BLaER1 (cell line): ENCODE measurements around the gene HOTAIR.

Experiments
- H3K27ac ChIP-seq: shearing (Covaris generic); formaldehyde crosslinking; 2 replicates; pipeline ENCODE4 v1.8.1; 2022
- H3K27me3 ChIP-seq: shearing (Covaris generic); formaldehyde crosslinking; 2 replicates; pipeline ENCODE4 v1.8.1; 2022
- H3K36me3 ChIP-seq: shearing (Covaris generic); formaldehyde crosslinking; 2 replicates; pipeline ENCODE4 v1.8.1; 2022
- H3K4me1 ChIP-seq: shearing (Covaris generic); formaldehyde crosslinking; 2 replicates; pipeline ENCODE4 v1.8.1; 2022
- H3K4me2 ChIP-seq: shearing (Covaris generic); formaldehyde crosslinking; 2 replicates; pipeline ENCODE4 v1.8.1; 2022
- H3K4me3 ChIP-seq: shearing (Covaris generic); formaldehyde crosslinking; 2 replicates; pipeline ENCODE4 v1.8.1; 2022
- H3K9ac ChIP-seq: shearing (Covaris generic); formaldehyde crosslinking; 2 replicates; pipeline ENCODE4 v1.8.1; 2022
- H3K9me3 ChIP-seq: shearing (Covaris generic); formaldehyde crosslinking; 2 replicates; pipeline ENCODE4 v1.8.1; 2022
- H4K20me1 ChIP-seq: shearing (Covaris generic); formaldehyde crosslinking; 2 replicates; pipeline ENCODE4 v1.8.1; 2022
- Cebpa-rat ChIP-seq: shearing (Covaris generic); IDR thresholded peaks from 2 replicates; pipeline ENCODE4 v1.8.1; 2022

The HOTAIR gene

DNA sequence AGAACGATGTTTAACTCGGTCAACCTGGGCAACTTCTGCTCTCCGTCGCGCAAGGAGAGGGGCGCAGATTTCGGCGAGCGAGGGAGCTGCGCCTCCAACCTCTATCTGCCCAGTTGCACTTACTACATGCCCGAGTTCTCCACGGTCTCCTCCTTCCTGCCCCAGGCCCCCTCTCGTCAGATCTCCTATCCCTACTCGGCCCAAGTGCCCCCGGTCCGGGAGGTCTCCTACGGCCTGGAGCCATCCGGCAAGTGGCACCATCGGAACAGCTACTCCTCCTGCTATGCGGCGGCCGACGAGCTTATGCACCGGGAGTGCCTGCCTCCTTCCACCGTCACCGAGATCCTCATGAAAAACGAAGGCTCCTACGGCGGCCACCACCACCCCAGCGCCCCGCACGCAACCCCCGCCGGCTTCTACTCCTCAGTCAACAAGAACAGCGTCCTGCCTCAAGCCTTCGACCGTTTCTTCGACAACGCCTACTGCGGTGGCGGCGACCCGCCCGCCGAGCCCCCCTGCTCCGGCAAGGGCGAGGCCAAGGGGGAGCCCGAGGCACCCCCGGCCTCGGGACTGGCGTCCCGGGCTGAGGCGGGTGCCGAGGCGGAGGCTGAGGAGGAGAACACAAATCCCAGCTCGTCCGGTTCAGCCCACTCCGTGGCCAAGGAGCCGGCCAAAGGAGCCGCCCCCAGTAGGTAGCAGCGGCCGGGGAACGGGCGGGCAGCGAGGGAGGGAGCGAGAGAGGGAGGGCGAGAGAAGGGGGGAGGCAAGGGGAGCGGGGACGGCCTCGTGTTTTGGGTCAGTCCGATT lies 1.3 kb downstream of the HOTAIR start:
- TF ChIP-seq Cebpa-rat: no peak
- peaks cover 100% of the 10 kb centered on the region for H3K27me3 ChIP-seq
- H3K4me3 ChIP-seq: no peak overlapping the region
- no peak overlapping the region for H3K9ac ChIP-seq
- H3K4me1 ChIP-seq: no peaks in the 10 kb centered on the region
- no peak overlapping the region for H3K27ac ChIP-seq
- H4K20me1 ChIP-seq: peaks cover 94% of the 10 kb centered on the region
- H3K4me2 ChIP-seq: no peak overlapping the region
- H3K9me3 ChIP-seq: peaks cover 33% of the 10 kb centered on the region
- H3K36me3 ChIP-seq: no peaks in the 10 kb centered on the region

DNA sequence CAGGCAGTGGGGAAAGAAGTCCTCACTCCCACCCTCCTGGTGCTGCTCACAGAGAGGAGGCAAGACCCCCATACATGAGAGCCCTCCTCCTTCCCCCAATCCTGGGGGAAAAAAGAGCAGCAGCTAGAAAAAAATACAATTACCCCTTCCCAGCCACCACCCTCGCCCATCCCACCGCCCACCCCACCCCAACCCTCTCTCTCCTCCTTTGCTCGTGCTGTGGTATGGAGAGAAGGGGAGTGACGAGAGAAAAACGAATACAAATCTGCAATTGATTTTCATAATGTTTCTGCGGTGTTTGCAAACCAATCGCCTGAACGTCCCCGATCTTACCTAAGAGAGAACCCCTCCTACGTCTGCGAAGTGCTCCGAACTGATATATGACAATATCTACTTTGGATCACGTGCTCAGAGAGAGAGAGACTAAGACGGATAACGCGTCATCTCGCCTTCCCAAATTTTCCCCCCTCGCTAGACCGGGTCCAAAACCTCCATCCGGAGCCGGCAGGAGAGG lies 2.0 kb downstream of the HOTAIR start, which contains the start of gene HOXC11:
Gene HOXC11, plus strand, starts transcription at position 405 of the 514 bp plus-strand sequence. CDS start 116 bp downstream, outside the sequence.
- no peaks in the 10 kb centered on the region for H3K36me3 ChIP-seq
- no peak for TF ChIP-seq Cebpa-rat
- peaks cover 100% of the 10 kb centered on the region for H3K27me3 ChIP-seq
- H3K4me3 ChIP-seq: no peak within 1 kb of the TSS
- no peak within 1 kb of the TSS for H3K4me2 ChIP-seq
- H3K4me1 ChIP-seq: no peaks in the 10 kb centered on the region
- no peak within 1 kb of the TSS for H3K9ac ChIP-seq
- H3K27ac ChIP-seq: no peak within 1 kb of the TSS
- peaks cover 96% of the 10 kb centered on the region for H4K20me1 ChIP-seq
- H3K9me3 ChIP-seq: peaks cover 33% of the 10 kb centered on the region

DNA sequence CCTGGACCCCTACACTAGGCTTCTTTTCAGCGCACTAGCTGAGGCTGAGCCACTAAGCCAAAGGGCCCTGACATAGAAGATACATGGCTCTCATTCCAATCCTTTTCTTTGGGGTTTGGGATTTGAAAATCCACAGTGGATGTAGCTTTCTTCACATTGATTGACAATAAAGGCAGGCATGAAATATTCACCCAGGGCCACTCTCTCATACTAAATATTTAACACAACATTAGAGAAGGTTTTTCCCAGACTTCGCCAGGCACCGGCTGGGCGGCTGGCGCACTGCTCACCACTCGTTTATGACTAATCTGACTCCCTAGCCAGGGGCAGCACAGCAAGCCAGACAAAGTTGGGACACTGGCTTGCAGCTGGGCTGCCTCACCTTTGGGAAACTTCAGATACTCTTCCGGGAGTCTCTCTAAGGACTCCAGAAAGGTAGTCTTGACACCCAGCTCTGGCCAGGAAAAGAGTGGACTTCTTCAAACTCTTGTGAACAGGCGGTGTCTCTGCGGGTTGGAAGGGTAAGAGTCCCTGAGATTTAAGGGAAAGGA lies 2.5 kb downstream of the HOTAIR start:
- Histone ChIP-seq H3K9ac (no peak overlapping the region), H3K4me3 (no peak overlapping the region), H3K9me3 (peaks cover 33% of the 10 kb centered on the region), H3K27me3 (peaks cover 100% of the 10 kb centered on the region), H3K4me2 (no peak overlapping the region), H3K4me1 (no peaks in the 10 kb centered on the region), H3K36me3 (no peaks in the 10 kb centered on the region), H4K20me1 (peaks cover 97% of the 10 kb centered on the region), H3K27ac (no peak overlapping the region)
- no peak for TF ChIP-seq Cebpa-rat

DNA sequence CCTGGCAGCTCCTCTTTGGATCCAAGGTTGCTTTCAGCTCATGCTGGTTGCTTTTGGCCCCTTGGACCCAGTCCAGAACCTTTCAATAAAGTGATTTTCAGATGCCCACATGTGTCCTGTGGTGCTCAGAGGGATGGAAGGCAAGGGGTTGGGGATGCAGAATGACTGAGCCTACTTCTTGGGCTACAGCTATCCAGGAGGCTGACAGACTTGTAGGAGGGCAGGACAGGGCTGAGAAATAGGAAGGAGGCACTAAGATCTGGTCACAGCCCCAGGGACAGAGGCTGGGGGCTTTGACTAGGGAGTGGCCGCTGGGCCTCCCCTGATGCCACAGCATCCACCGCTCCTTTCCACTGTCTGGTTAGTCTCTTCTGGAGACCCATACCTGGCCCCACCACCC lies 3.1 kb downstream of the HOTAIR start:
- Histone ChIP-seq H3K27me3 (peaks cover 100% of the 10 kb centered on the region), H3K4me1 (no peaks in the 10 kb centered on the region), H3K27ac (no peak overlapping the region), H3K4me3 (no peak overlapping the region), H3K4me2 (no peak overlapping the region), H3K9ac (no peak overlapping the region), H3K9me3 (peaks cover 28% of the 10 kb centered on the region), H4K20me1 (peaks cover 97% of the 10 kb centered on the region), H3K36me3 (no peaks in the 10 kb centered on the region)
- no peak for TF ChIP-seq Cebpa-rat

DNA sequence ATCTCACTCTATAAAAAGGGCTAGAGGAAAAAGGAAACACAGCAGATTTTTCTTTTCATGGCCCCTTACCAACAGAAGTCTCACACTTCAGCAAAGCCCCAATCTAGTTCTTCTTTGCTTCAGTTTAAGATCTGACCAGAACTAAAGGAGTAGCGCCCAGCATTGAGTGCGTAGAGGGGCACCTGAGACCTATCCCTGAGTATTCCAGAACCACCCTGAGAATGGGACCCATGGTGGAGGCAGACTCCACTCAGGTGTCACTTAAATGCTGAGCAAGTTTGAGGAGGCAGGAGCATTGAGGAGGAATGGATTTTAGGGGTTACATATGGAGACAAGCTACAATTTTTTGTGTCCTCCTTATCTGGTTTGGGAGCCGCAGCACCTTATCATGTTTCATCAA lies 3.6 kb downstream of the HOTAIR start:
- H3K9ac ChIP-seq: no peak overlapping the region
- H3K27ac ChIP-seq: no peak overlapping the region
- peaks cover 97% of the 10 kb centered on the region for H4K20me1 ChIP-seq
- no peak overlapping the region for H3K4me3 ChIP-seq
- peaks cover 100% of the 10 kb centered on the region for H3K27me3 ChIP-seq
- H3K4me2 ChIP-seq: no peak overlapping the region
- H3K36me3 ChIP-seq: no peaks in the 10 kb centered on the region
- H3K9me3 ChIP-seq: peaks cover 22% of the 10 kb centered on the region
- TF ChIP-seq Cebpa-rat: no peak
- no peaks in the 10 kb centered on the region for H3K4me1 ChIP-seq

DNA sequence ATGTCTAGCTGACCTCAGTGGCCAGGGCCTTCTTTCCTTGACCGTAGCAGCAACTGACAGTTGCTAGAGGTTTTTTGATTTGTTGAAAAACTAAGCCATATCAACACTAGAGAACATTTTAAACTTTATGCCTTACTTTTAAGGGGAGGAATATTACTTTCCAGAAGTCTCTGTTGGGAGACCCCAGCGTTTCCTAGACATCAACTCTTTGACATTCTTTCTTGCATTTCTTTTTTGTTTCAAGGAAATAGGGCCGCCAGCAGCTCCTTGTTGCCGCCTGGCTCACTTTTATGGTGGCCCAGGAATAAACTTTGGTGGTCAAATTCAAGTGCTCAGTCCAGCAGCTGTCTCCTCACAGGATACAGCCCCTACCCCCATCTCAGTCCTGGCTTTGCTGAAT lies 4.3 kb downstream of the HOTAIR start:
- Histone ChIP-seq H3K36me3 (no peaks in the 10 kb centered on the region), H3K4me2 (no peak overlapping the region), H3K27ac (no peak overlapping the region), H3K9ac (no peak overlapping the region), H4K20me1 (peaks cover 97% of the 10 kb centered on the region), H3K4me3 (no peak overlapping the region), H3K27me3 (peaks cover 100% of the 10 kb centered on the region), H3K9me3 (peaks cover 17% of the 10 kb centered on the region), H3K4me1 (no peaks in the 10 kb centered on the region)
- TF ChIP-seq Cebpa-rat: no peak

DNA sequence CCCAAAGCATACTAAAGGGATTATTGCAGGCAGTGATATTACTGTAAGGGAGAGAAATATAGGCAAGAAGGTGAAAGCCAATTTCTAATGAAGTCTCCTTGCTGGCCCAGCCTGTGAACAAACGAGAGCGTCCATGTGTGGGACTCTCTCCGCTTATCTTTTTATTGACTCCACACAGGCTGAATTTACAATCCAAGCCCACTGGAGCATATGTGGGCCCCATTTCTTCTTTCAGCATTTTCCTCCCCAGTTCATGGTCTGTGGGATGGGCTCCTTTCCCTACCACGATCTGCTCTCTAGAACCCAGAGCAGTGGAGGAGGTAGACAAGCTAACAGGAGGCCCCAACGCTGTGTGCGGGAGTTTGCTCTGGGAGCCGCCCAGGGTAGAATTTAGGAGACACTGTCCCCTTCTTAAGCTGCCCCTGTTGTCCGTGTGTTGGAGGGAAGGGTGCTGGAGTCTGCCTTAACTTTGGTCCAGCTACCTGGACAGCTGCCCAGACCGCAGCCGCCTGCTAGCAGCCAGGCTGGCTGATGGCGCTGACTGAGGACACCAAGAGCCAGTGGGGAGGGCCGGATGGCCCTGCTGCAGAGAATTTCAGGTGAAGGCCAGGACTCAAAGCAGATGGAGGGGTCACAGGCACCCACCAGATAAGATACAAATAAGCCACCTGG lies 5.0 kb downstream of the HOTAIR start:
- TF ChIP-seq Cebpa-rat: no peak
- Histone ChIP-seq H4K20me1 (peaks cover 97% of the 10 kb centered on the region), H3K4me2 (no peak overlapping the region), H3K27me3 (peaks cover 100% of the 10 kb centered on the region), H3K27ac (no peak overlapping the region), H3K4me3 (no peak overlapping the region), H3K4me1 (no peaks in the 10 kb centered on the region), H3K9ac (no peak overlapping the region), H3K36me3 (no peaks in the 10 kb centered on the region), H3K9me3 (peaks cover 17% of the 10 kb centered on the region)

DNA sequence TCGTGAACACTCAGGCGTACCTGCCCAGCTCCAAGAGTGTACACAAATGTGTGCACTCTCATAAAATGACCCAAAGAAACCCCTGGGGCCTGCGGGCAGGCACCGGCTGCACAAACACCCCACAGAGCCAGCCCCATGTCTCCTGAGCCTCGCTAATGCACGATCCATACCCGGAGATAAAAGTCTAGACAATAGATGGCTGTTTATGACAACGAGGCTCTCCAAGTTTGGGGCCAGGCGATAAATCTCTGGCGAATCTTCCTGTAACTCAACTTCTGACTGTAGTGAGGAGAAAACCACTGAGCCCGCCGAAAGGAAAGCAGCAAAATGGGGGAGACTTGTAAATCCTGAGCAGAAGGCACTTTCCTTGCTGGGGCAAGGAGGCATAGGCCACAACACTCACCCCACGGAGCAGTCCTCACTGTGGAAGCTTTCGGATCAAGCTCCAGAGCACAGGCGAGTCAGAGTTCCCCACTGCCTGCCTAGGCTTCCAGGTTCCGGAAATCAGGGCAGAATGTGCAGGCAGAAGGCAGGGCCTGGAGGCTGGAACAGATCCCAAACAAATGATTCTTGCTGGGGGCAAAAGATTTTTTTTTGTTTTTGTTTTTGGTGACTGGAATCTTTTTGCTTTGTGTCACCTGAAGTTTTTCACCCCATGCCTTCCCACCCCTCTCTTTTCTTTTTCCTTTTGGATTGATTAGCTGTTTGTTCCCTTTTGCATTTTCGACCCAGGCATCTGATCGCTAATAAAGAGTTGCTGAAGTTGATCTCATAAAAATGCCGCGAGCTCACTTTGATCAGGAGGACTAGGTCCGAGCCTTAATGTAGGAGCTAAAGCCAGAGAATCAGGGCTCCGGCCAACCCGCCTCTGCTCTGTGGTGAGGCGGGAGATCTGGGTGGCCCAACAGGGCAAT lies 6.3 kb downstream of the HOTAIR start:
- Histone ChIP-seq H3K4me3 (no peak overlapping the region), H3K36me3 (no peaks in the 10 kb centered on the region), H4K20me1 (peaks cover 100% of the 10 kb centered on the region), H3K27me3 (peaks cover 100% of the 10 kb centered on the region), H3K9ac (no peak overlapping the region), H3K4me1 (no peaks in the 10 kb centered on the region), H3K9me3 (peaks cover 17% of the 10 kb centered on the region), H3K4me2 (no peak overlapping the region), H3K27ac (no peak overlapping the region)
- TF ChIP-seq Cebpa-rat: no peak

DNA sequence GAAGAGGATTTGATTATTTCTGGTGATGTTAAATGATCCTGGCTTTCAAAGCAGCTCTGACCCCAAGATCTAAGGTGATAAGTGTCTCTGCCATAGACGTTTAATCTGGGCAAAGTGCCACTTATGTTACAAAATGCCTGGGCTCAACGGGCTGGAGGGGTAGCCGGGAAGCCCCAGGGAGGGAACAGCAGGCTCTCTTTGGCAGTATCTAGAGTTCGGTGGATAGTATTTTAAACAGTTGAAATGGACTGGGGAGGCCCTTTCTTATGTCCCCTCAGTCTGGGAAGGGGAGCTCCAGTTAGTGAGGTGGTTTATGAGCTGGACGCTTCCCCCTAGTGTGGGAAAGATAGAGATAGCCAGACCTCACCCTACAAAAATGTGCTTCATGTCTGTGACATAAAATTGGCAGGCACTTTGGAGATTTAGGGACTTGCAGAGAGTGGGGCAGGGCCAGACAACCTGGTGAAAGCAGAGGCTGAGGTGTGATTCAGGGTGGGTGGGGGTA lies 7.3 kb downstream of the HOTAIR start:
- Histone ChIP-seq H3K36me3 (no peaks in the 10 kb centered on the region), H3K4me3 (no peak overlapping the region), H3K4me1 (no peaks in the 10 kb centered on the region), H3K9ac (no peak overlapping the region), H4K20me1 (peaks cover 100% of the 10 kb centered on the region), H3K9me3 (peaks cover 10% of the 10 kb centered on the region), H3K27me3 (peaks cover 100% of the 10 kb centered on the region), H3K4me2 (no peak overlapping the region), H3K27ac (no peak overlapping the region)
- TF ChIP-seq Cebpa-rat: no peak
